ENCODE measurements around the gene SLC11A1.

- TF ChIP-seq, protein P1, sequence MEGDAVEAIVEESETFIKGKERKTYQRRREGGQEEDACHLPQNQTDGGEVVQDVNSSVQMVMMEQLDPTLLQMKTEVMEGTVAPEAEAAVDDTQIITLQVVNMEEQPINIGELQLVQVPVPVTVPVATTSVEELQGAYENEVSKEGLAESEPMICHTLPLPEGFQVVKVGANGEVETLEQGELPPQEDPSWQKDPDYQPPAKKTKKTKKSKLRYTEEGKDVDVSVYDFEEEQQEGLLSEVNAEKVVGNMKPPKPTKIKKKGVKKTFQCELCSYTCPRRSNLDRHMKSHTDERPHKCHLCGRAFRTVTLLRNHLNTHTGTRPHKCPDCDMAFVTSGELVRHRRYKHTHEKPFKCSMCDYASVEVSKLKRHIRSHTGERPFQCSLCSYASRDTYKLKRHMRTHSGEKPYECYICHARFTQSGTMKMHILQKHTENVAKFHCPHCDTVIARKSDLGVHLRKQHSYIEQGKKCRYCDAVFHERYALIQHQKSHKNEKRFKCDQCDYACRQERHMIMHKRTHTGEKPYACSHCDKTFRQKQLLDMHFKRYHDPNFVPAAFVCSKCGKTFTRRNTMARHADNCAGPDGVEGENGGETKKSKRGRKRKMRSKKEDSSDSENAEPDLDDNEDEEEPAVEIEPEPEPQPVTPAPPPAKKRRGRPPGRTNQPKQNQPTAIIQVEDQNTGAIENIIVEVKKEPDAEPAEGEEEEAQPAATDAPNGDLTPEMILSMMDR (conservative IDR thresholded peaks at IDR 0.05; ENCODE audit: low read length), result no peak
- no peak for TF ChIP-seq EZH2phosphoT487 (IDR thresholded peaks at IDR 0.05; ENCODE audit: borderline replicate concordance, low read depth, low read length)
Observed at GRCh38 chr2:218342837-218343236, 39.2 kb upstream of the SLC11A1 start.
